Measurements from ENCODE around the gene WDR27. TPM values are rescaled to one million over a fixed set of nuclear protein-coding genes. Genes with fewer than 3 reads are reported as not detected.

Gene WDR27
- total and polyA plus RNA-seq, 10 donors, result 17.6 to 69.5 (median 45.7) TPM

DNA sequence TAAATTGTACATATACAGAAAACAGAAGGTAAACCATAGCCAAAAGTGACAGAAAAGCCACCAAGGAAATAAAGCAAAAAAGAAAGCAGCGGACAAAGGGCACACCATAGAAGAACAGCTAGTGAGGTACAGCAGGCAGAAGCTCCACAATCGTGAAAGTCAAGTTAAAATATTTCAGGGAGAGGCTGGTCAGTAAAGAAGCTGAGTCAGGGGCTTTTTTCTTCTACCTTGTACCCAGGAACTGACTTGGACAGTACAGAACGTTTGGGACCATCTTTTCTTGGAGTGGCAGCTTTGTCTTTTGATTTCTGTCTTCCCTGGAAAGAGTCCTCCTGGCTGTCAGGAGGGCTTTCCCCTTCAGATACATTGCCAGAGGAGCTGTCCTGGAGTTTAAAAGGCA, 8.2 kb upstream of the WDR27 start:
- intact Hi-C loops (cut with DNase I; ENCODE audit: low total_unique reads), result no loop called here
- Histone ChIP-seq H3K27me3 (replicated peaks in 1 of 7) (no peaks in the 10 kb centered on the region), H3K9me3 (no peaks in the 10 kb centered on the region), H3K4me3 (no peak overlapping the region), H3K27ac (no peak overlapping the region), H3K36me3 (peaks cover 3 to 92% (median 53%) of the 10 kb centered on the region in 6 donors), H3K4me1 (peaks cover 2 to 53% (median 14%) of the 10 kb centered on the region in 6 donors)
- DNase-seq, result no peak
- 77 to 94% (median 86%) methylated on average over 3 of the region's 3 CpGs for WGBS, 5 donors
- TF ChIP-seq POLR2A (IDR thresholded peaks at IDR 0.05) (no peak), POLR2AphosphoS5 (IDR thresholded peaks at IDR 0.05) (no peak), CTCF (IDR thresholded peaks at IDR 0.05 in 8 of 11, conservative IDR thresholded peaks at IDR 0.05 in 3 of 11) (no peak)

DNA sequence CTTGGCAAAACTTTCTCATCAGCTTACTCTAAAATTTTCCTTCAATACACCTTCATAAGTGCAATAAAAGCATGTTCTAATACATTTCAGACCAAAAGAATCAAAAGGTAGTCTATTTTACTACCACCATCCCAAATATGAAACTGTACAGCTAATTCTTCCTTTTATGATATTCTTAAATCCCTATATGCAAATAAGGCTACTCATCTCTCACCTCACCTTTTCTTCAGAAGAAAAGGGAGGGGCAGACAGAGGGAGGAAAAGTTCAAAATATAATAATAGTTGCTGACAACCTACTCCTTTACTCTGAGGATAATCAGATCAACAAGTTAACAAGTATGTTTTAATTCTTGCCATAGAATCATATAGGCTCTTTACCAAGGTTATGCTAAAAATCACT, 7.5 kb upstream of the WDR27 start:
- H3K36me3 ChIP-seq, result peaks cover 3 to 92% (median 48%) of the 10 kb centered on the region in 6 donors
- peaks cover 8 to 61% (median 21%) of the 10 kb centered on the region in 6 donors for H3K4me1 ChIP-seq
- intact Hi-C loops (cut with DNase I; ENCODE audit: low total_unique reads), result no loop called here
- no peaks in the 10 kb centered on the region for H3K9me3 ChIP-seq
- H3K4me3 ChIP-seq, result no peak overlapping the region
- no peak for DNase-seq
- no peaks in the 10 kb centered on the region for H3K27me3 ChIP-seq (replicated peaks in 1 of 7)
- H3K27ac ChIP-seq, result no peak overlapping the region
- TF ChIP-seq POLR2AphosphoS5 (IDR thresholded peaks at IDR 0.05) (no peak), CTCF (IDR thresholded peaks at IDR 0.05 in 8 of 11, conservative IDR thresholded peaks at IDR 0.05 in 3 of 11) (no peak), POLR2A (IDR thresholded peaks at IDR 0.05) (no peak)

DNA sequence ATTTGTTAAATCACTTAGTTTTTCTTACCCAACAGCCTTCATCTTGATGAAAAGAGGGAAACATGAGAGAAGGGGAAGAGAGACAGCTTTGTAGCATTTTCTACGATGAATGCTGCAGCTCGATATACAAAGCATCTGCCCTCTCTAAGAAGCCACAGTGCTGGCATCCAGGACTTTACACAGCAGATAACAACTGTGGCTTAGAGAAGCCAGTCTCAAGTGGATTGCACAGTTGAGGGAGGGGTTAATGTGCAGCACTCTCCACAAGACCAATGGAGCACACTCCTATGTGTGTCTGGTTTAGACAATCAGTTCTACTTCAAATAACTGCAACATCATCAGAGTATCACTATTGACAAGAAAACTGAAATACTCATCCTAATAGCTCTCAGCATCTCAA, 5.9 kb upstream of the WDR27 start:
- Histone ChIP-seq H3K9me3 (no peaks in the 10 kb centered on the region), H3K27me3 (replicated peaks in 1 of 7) (no peaks in the 10 kb centered on the region), H3K36me3 (peaks cover 3 to 83% (median 38%) of the 10 kb centered on the region in 6 donors), H3K4me1 (peaks cover 21 to 76% (median 36%) of the 10 kb centered on the region in 6 donors), H3K27ac (no peak overlapping the region), H3K4me3 (no peak overlapping the region)
- DNase-seq, result no peak
- intact Hi-C loops (cut with DNase I; ENCODE audit: low total_unique reads), result no loop called here
- TF ChIP-seq POLR2AphosphoS5 (IDR thresholded peaks at IDR 0.05) (peak in 1 of 3 donors; percentile 16), CTCF (IDR thresholded peaks at IDR 0.05 in 8 of 11, conservative IDR thresholded peaks at IDR 0.05 in 3 of 11) (no peak), POLR2A (IDR thresholded peaks at IDR 0.05) (no peak)
- WGBS, 5 donors, result 85 to 94% (median 89%) methylated on average over 2 of the region's 2 CpGs

DNA sequence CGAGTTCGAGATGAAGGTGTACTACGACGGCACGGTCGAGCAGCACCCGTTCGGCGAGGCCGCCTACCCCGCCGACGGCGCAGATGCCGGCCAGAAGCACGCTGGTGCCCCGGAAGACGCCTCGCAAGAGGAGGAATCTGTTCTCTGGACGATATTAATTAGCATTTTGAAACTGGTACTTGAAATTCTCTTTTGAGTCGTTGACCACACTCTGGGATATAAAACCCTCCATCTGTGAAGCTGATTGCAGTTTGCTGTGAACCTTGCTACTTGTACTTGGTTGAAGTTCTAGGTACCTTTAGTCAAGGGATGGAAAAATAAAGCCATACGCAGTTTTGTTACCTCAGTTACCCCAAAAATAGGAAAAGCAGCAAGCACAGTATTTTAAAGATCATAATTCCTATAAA, 1.0 kb upstream of the WDR27 start:
- peak overlapping the region; percentile 91 to 99 (median 98) for H3K27ac ChIP-seq
- no peaks in the 10 kb centered on the region for H3K27me3 ChIP-seq (replicated peaks in 1 of 7)
- no peak for TF ChIP-seq POLR2AphosphoS5 (IDR thresholded peaks at IDR 0.05)
- no peak for TF ChIP-seq CTCF (IDR thresholded peaks at IDR 0.05 in 8 of 11, conservative IDR thresholded peaks at IDR 0.05 in 3 of 11)
- TF ChIP-seq POLR2A (IDR thresholded peaks at IDR 0.05), result no peak
- peak overlapping the region; percentile 76 to 98 (median 92) for H3K4me3 ChIP-seq
- intact Hi-C loops (cut with DNase I; ENCODE audit: low total_unique reads), result no loop called here
- peaks cover 35 to 78% (median 56%) of the 10 kb centered on the region in 6 donors for H3K4me1 ChIP-seq
- DNase-seq, result no peak
- 4 to 5% (median 4%) methylated on average over 20 to 22 of the region's 22 CpGs for WGBS, 5 donors
- H3K36me3 ChIP-seq, result peaks cover 0 to 35% (median 7%) of the 10 kb centered on the region in 6 donors
- H3K9me3 ChIP-seq, result no peaks in the 10 kb centered on the region

Data from spleen (tissue), 11 donors.